ENCODE results near the gene FBN2. TPM values are rescaled to one million over a fixed set of nuclear protein-coding genes. Genes with fewer than 3 reads are reported as not detected.

The FBN2 gene
- total and polyA plus RNA-seq, 2 of the 4 experiments (the other 2 are of a cell fraction), result 26.7 to 69.0 TPM

DNA sequence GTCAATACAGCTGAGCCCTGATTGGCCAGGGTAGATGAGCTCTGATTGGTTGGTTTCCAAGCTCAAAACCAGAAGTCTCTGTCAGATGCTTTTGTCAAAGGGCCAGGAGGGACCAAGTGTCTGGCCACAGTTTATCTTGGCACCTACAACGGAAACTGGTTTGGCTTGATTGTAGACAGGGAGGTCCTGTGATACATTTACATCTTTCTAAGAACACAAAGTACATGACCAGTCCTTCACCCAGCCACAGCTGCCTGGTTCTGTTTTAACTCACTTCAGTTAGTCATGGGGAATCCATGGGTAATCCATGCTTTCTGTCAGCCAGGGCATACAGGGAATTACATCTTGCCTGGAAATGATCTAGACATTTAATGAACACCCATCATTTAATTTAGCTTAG is 283.3 kb downstream of the FBN2 start:
- Histone ChIP-seq H4K5ac (ENCODE audit: low read depth, low read length) (no peak overlapping the region), H3K4ac (ENCODE audit: low read depth, low read length) (no peak overlapping the region), H4K8ac (ENCODE audit: low read depth in 2 of 2, low read length in 2 of 2) (no peak overlapping the region), H3K9me3 (ENCODE audit: control insufficient read depth, insufficient read depth, low read length) (peaks cover 3% of the 10 kb centered on the region; the same call in 1 of the 2 replicates), H3K27me3 (ENCODE audit: control insufficient read depth, insufficient read depth, low read length) (no peaks in the 10 kb centered on the region), H4K91ac (ENCODE audit: insufficient read depth, low read depth, low read length) (no peak overlapping the region), H3K4me3 (ENCODE audit: insufficient read depth, low read depth, low read length) (no peak overlapping the region), H2BK120ac (ENCODE audit: low read depth, low read length) (no peak overlapping the region), H3K36me3 (ENCODE audit: control insufficient read depth, insufficient read depth, low read length) (peaks cover 13% of the 10 kb centered on the region), H2AFZ (replicated peaks; ENCODE audit: low read length, poor library complexity) (no peak overlapping the region), H2AK5ac (ENCODE audit: low read depth, low read length) (no peak overlapping the region), H2BK20ac (ENCODE audit: low read depth, low read length) (no peak overlapping the region), H3K14ac (replicated peaks; ENCODE audit: low read depth, low read length) (no peak overlapping the region), H3K79me1 (ENCODE audit: low read depth in 1 of 2, low read length in 2 of 2) (no peaks in the 10 kb centered on the region), H3K4me1 (ENCODE audit: control insufficient read depth, insufficient read depth, low read length) (peaks cover 4% of the 10 kb centered on the region), H3K9me1 (ENCODE audit: insufficient read depth, low read length) (peaks cover 3% of the 10 kb centered on the region; the same call in 1 of the 2 replicates), H3K18ac (ENCODE audit: low read depth, low read length) (no peak overlapping the region), H3K56ac (ENCODE audit: extremely low read depth, insufficient read depth, low read length) (no peak overlapping the region), H2BK5ac (ENCODE audit: low read depth, low read length, poor library complexity, severe bottlenecking) (no peak overlapping the region), H3K23ac (ENCODE audit: low read depth, low read length) (no peak overlapping the region), H4K20me1 (ENCODE audit: insufficient read depth, low read length) (no peaks in the 10 kb centered on the region), H2BK15ac (ENCODE audit: low read depth, low read length) (no peak overlapping the region), H2AK9ac (replicated peaks; ENCODE audit: low read depth, low read length, poor library complexity) (no peak overlapping the region), H3K27ac (ENCODE audit: insufficient read depth, low read length) (no peak overlapping the region), H3K9ac (ENCODE audit: low read depth, low read length) (no peak overlapping the region), H3K4me2 (ENCODE audit: low read depth, low read length) (no peak overlapping the region)
- no TSS peak for BruUV-seq (replicated peaks)
- ChIA-PET CTCF (interaction anchor here (0.5 kb wide), 1 partner anchor 173 kb away, joined by 4 read pairs; no protein-coding TSS in a partner anchor), POLR2A (ENCODE audit: unreplicated experiment) (no interaction called here)
- dilution Hi-C loops (cut with HindIII; ENCODE audit: low sequenced_read_pairs, unreplicated experiment), result no loop called here
- TF ChIP-seq BHLHE40 (IDR thresholded peaks at IDR 0.05; ENCODE audit: low read depth, low read length) (no peak), FOS (IDR thresholded peaks at IDR 0.05; ENCODE audit: low read depth, low read length) (no peak), SMC3 (IDR thresholded peaks at IDR 0.05; ENCODE audit: low read depth, low read length) (no peak), POLR2A (IDR thresholded peaks at IDR 0.05; ENCODE audit: low read depth, low read length) (no peak), CHD1 (IDR thresholded peaks at IDR 0.05; ENCODE audit: low read depth, low read length) (no peak), MAZ (IDR thresholded peaks at IDR 0.05; ENCODE audit: borderline replicate concordance, low read depth, low read length) (no peak), RCOR1 (IDR thresholded peaks at IDR 0.05; ENCODE audit: insufficient replicate concordance, low read length) (no peak), NFE2L2 (IDR thresholded peaks at IDR 0.05; ENCODE audit: low read depth, low read length) (no peak), RAD21 (IDR thresholded peaks at IDR 0.05; ENCODE audit: low read length) (no peak), MAFK (IDR thresholded peaks at IDR 0.05; ENCODE audit: low read depth, low read length) (no peak), USF2 (IDR thresholded peaks at IDR 0.05; ENCODE audit: low read depth, low read length) (no peak), CEBPB (IDR thresholded peaks at IDR 0.05; ENCODE audit: low read depth, low read length) (no peak), RFX5 (IDR thresholded peaks at IDR 0.05; ENCODE audit: low read depth, low read length) (no peak), MXI1 (IDR thresholded peaks at IDR 0.05; ENCODE audit: borderline replicate concordance, low read depth, low read length) (no peak)
- TF ChIP-seq, protein P1, sequence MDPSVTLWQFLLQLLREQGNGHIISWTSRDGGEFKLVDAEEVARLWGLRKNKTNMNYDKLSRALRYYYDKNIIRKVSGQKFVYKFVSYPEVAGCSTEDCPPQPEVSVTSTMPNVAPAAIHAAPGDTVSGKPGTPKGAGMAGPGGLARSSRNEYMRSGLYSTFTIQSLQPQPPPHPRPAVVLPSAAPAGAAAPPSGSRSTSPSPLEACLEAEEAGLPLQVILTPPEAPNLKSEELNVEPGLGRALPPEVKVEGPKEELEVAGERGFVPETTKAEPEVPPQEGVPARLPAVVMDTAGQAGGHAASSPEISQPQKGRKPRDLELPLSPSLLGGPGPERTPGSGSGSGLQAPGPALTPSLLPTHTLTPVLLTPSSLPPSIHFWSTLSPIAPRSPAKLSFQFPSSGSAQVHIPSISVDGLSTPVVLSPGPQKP (IDR thresholded peaks at IDR 0.05; ENCODE audit: borderline replicate concordance, low read depth, low read length), result no peak
- TF ChIP-seq, protein P2, sequence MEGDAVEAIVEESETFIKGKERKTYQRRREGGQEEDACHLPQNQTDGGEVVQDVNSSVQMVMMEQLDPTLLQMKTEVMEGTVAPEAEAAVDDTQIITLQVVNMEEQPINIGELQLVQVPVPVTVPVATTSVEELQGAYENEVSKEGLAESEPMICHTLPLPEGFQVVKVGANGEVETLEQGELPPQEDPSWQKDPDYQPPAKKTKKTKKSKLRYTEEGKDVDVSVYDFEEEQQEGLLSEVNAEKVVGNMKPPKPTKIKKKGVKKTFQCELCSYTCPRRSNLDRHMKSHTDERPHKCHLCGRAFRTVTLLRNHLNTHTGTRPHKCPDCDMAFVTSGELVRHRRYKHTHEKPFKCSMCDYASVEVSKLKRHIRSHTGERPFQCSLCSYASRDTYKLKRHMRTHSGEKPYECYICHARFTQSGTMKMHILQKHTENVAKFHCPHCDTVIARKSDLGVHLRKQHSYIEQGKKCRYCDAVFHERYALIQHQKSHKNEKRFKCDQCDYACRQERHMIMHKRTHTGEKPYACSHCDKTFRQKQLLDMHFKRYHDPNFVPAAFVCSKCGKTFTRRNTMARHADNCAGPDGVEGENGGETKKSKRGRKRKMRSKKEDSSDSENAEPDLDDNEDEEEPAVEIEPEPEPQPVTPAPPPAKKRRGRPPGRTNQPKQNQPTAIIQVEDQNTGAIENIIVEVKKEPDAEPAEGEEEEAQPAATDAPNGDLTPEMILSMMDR (conservative IDR thresholded peaks at IDR 0.05; ENCODE audit: low read depth, low read length), result no peak
- intact Hi-C loops (cut with micrococcal nuclease), result no loop called here
- no CpG with 5 or more reads among the region's 1 CpG for WGBS, 2 experiments (ENCODE audit: extremely low coverage in 2 of 2, insufficient read length in 1 of 2)
- in situ Hi-C loops (cut with MboI; ENCODE audit: low sequenced_read_pairs), result no loop called here
- ATAC-seq (ENCODE audit: low read depth), result no peak
- no peak for DNase-seq
